ENCODE measurements around the gene SLC40A1.

- TF ChIP-seq CTCF (IDR thresholded peaks at IDR 0.05) (no peak), POLR2A (IDR thresholded peaks at IDR 0.05) (no peak)
Observed at GRCh38 chr2:189545418-189545817, 35.2 kb downstream of the SLC40A1 start.
